GM18508 (cell line): Measurements from ENCODE around the gene ERVK3-1.
"Not testable (repeated sequence)": the region's sequence is repeated elsewhere in the genome, so short reads cannot be mapped to it uniquely, and the experiment has no call there.

Source experiments
- ATAC-seq: cut with Tn5 transposase; IDR thresholded peaks from one replicate; pipeline ENCODE4 v1.9.1; 2021; ENCODE audit warnings: moderate number of reproducible peaks; ENCODE audit not compliant: insufficient read depth, unreplicated experiment

Gene ERVK3-1

DNA sequence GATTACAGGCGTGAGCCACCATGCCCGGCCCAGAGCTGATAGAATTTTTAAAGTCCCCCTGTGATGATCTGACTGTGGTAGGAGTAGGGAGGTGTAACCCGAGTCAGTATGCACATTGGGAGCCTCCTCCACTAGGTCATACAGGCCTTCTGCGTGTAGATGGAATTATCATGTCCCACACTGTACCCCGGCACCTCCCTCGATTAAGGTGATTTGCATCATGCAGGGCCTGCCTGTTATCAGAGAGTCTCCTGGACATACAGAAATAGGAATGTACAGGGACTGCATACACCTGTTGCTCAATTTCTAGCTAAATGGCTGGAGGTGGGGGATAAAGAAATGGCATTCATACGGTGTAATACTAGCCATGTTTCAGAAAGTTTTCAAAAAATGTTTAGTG, 922 bp upstream of the ERVK3-1 start:
- ATAC-seq: no peak

DNA sequence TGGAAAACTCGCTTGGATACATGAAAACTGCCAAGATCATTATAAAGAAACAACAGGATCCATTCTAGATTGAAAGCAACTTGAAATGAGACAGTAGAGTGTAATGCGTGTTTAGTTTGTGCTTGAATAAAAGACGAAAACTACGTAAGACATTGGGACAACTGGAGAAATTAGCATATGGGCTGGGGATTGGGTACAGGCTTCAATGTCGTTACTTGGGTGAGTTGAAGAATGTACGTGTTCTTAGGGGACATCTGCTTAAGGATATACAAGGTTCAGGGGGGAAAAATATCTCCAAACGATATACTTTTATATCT, 471 bp upstream of the ERVK3-1 start:
- ATAC-seq: no peak

DNA sequence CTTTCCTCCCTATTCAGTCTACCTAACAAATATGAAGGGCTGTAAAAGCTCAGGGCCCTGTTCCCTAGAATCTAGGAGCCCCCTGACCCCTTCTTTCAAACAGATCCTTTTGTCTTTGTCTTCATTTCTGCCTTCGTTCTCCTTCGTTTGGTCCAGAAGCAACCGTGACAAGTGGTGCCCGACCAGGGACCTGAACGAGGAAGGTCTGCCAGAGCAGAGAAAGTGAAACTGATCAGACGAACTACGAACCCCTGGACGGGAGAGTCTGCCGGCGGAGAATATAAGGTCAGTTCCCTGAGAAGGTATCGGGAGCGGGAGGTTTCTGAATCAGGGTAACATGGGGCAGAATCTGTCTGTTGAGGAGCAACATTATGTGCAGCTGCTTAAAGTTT, 751 bp downstream of the ERVK3-1 start:
- ATAC-seq: no peak

DNA sequence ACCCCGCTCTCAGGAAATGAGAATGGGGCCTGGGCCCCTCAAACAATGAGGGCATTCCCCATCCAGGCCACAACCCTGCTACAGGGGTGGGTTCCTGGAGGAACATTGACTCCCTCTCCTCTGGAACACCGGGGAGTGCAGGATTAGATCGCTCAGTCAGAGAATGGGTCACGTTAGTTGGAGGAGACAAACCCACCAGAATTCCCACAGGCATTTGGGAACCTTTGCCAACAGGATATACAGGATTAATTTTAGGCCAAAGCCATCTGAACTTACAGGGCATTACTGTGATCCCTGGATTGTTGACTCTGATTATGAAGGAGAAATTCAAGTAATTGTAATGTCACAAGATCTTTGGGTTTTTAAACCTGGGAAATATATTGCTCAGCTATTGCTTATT, 2.6 kb downstream of the ERVK3-1 start:
- no peak for ATAC-seq

DNA sequence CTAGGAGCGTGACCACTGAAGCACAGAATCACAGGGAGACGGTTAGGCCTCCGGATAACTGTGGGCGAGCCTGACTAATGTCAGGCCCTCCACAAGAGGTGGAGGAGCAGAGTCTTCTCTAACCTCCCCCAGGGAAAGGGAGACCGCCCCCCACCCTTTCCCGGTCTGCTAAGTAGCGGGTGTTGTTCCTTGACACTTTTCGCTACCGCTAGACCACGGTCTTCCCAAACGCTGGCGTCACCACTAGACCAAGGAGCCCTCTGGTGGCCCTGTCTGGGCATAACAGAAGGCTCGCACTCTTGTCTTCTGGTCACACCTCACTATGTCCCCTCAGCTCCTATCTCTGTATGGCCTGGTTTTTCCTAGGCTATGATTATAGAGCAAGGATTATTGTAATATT, 5.5 kb downstream of the ERVK3-1 start:
- not testable (repeated sequence) for ATAC-seq

DNA sequence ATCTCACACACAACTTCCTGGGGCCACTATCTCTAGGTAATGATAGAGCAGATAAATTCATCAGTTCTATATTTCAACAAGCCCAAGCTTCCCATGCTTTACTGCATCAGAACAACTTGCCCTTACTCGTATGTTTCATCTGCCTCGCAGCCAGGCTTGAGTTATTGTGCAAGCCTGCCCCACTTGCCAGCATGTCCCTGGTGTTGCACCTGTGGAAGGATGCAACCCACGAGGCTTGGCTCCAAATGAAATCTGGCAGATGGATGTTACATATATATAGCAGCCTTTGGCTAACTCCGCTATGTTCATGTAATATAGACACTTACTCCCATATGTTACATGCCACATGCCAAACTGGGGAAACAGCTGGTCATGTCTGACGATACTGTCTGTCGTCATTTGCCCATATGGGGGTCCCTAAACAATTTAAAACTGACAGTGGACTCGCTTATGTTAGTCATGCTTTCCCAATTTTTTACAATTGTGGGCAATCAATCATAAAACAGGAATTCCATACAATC, 6.2 kb downstream of the ERVK3-1 start:
- ATAC-seq: no peak

DNA sequence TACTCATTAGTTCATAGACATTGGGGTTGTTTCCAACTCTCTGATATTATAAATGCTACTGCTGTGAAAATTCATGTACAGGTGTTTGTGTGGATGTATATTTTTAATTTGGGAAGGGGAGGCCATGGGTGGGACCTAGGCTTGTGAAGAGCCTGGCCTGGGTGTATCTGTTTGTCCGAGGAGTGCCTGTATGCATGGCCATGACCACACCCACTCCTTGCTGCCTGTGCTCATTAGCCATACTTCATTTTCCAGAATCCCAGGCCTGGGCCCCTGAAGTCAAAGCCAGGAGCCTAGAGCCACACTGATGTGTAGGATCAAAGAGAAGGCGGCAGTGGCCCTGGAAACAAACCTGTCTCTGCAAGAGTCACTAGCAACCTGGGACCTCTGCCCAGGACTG, 10.4 kb downstream of the ERVK3-1 start:
- ATAC-seq: no peak

DNA sequence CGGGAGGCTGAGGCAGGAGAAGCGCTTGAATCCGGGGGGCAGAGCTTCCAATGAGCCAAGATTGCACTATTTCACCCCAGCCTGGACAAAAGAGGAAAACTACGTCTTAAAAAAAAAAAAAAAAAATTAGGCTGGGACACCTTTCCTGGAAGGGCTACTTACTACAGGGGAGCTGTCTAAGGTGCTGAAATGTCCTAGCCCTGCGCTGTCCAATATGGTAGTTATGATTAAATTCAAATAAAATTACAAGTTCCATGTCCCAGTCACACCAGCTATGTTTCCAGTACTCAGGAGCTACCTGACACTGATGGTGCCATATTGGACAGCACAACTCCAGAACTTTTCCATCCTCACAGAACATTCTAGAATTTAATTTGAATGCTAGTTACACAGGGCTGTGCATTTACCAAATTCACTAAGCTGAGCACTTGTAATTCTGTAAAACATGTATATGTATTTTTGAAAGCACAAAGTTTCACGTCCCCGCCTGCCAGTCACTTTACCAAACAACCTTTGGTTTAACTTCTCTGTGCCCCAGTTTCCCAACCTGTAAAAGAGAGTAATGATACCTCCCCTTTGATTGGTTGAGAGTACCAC, 12.4 kb downstream of the ERVK3-1 start:
- no peak for ATAC-seq

DNA sequence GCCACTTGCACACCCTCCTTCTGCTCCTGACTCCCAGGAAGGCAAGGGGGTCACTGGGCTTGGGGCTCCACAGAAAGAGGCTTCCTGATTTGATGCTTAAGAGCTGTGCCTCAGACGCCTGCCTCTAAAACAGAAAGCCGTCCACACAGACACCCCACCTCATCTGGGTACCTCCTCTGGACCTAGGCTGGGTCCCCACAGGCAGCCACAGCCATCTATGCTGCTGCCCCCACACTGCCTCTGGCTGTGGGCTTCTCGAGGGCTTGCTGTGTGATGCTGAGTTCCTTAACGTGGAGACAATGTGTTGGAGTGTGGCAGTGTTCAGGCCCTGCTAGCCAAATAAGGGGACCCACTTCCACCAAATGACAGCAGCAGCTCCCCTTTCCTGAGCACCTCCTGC, 13.1 kb downstream of the ERVK3-1 start:
- ATAC-seq: no peak

DNA sequence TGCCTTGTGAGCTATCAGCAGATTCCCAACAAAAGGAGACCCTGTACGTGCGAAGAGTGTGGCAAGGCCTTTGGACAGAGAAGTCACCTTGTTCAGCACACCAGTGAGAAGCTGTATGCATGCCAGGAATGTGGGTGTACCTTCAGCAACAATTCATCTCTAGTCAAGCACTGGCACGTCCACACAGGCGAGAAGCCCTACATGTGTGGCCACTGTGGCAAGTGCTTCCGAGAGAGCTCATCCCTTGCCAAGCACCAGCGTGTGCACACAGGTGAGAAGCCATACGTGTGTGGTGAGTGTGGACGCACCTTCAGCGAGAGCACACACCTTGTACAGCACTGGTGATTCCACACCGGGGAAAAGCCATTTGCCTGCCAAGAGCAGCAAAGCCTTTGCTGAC, 14.1 kb downstream of the ERVK3-1 start:
- no peak for ATAC-seq

DNA sequence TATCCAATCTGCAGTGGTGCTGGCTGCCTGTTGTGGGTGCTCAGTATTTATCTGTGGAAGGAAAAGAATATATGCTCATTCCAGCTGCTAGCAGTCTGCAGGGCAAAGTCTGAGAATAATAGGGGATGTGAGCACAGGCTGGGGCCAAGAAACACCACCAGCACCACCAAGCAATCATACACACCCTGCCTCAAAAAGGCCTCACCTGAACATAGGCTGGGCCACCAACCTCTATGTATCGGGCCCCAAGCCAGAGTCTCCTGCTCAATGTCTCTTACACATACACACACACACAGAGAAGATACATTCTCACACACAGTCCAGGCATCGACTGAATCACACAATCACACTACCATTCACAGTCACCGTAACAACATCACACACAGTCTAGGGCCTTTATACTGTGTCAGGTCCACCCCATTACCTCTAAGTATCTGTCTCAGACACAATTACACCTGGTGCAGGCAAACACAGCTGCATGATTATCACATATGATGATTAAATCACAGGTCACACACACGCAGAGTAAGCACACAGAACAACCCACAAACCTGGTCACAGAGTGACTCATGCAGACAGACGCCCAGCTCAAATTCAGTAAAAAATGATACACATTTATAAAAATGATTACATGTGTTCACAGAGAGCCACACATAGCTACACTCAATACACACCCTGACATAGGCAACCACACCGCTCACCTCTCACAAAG, 20.3 kb downstream of the ERVK3-1 start:
- ATAC-seq: no peak

DNA sequence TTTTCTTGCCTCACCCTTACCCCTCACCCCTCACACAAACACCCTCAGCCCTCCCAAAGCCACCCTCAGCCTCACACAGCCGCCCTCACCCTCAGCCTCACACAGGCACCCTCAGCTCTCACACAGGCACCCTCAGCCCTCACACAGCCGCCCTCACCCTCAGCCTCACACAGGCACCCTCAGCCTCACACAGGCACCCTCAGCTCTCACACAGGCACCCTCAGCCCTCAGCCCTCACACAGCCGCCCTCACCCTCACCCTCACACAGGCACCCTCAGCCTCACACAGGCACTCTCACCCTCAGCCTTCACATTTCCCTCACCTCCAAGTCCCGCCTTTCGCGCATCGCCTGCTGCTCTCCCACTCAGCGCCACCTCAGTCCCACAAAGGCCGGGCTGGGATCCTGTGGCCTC, 21.3 kb downstream of the ERVK3-1 start:
- ATAC-seq: no peak

DNA sequence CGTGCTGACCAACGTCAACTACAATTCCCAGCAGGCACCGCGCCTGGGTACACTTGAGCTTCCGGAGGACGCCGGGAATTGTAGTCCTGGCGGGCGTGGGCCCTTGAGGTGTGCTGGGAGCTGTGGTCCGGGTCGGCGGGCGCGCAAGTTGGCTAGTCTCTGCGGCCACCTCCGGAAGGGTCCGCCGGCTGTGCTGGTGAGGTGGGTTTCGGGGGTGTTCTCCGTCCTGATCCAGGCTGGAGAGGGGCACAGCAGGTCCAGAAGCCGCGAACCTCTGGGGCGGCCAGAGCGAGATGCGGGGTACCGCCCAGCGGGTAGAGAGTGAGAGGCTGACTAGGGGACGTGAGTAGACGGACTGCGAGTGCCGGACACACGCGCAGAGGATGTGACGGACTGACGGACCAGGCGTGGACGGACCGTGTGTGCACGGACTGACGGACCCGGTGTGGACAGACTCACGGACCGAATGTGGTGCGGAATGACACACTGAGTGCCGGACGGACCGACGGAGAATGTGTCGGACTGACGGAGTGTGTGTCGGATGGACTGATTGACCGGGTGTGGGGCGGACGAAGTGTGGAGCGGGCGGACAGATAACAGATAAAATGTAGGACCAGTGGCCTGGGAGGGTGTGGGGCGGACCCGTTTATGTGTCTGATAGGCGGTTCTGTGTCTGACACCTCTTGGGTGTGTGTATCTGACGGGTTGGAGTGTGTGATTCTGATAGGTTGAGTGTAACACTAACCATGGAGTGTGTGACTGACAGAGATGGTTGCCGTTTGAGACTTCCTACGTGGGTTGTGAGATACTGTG, 21.9 kb downstream of the ERVK3-1 start, which contains the start of gene ZSCAN22:
TSS of gene ZSCAN22 (plus strand) at position 81 of the 813 bp plus-strand sequence. CDS start 7,809 bp downstream, outside the sequence.
- ATAC-seq: peak; percentile 74

DNA sequence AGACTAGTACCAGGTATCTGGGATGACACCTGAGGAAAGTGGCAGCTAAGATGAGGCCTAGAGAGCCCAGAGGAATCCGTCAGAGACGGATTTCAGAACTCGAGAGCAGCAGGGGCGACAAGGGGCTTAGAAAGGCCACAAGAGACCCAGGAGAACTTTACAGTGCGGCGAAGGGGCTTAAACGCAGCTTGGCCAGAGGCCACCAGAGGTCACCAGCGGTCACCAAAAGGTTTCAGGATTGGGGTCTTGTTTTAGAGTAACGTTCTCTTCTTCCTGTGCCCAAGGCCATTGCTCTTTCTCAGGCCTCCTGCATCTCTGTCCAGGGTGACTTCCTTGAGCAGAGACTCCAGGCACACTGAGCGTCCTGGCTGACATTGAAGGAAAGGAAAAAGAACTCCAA, 23.8 kb downstream of the ERVK3-1 start:
- no peak for ATAC-seq

DNA sequence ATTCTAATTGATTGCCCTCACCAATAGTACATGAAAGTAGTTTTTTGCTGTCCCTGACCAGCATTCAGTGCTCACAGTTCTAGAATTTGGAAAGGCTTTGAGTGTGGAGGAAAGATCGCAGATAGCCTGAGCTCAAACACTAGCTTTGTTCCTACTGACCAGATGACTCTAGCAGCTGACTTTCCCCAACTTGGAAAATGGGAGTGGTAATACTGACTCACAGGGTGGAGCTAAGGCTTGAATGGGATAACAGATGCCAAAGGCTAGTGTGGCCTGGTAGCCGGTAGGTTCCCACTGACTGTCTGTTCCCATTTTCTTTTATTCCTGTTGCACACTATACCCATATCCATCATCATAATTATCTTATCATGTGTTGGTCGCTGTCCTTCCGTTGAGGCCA, 25.3 kb downstream of the ERVK3-1 start:
- ATAC-seq: no peak

DNA sequence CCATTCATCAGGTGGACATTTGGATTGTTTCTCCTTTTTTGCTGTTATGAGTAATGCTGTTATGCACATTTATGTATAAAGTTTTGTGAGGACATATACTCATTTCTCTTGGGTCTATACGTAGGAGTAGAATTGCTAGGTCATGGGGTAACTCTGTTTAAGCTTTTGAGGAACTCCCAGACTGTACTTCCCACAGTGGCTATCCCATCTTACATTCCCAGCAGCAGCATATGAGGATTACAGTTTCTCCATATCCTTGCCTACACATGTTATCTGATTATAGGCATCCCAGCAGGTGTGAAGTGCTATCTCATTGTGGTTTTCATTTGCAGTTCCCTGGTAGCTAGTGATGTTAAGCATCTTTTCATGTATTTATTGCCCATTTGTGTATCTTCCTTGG, 27.5 kb downstream of the ERVK3-1 start:
- ATAC-seq: no peak

DNA sequence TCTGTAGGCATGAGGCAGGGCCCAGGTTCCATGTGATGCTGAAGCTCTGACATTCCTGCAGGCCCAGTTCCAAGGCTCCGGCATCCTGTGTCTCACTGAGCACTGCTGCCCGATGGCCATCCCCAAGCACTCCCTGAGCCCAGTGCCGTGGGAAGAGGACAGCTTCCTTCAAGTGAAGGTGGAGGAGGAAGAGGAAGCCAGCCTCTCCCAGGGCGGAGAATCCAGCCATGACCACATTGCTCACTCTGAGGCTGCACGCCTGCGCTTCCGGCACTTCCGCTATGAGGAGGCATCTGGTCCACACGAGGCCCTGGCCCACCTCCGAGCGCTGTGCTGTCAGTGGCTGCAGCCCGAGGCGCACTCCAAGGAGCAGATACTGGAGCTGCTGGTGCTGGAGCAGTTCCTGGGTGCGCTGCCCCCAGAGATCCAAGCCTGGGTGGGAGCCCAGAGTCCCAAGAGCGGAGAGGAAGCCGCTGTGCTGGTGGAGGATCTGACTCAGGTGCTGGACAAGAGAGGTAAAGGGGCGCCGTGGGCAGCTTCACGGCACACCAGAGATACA, 29.6 kb downstream of the ERVK3-1 start:
- ATAC-seq: no peak

DNA sequence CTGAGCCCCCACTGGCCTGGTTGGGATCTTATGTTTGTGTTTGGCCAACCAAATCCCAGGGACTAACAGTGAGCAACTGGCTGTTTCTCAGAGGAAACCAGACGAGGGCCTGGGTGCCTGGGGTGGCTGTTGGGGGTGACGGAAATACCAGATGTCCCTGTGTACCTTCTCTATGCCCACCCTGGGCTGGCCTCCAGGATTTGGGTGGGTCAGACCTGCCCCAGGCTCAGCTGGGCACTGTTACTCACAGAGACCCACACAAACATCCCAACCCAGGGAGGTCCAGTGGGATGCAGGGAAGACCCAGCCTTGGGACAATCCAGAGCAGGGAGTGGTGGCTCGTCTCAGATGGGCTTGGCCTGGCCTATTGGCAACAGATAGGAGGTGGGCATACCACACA, 30.5 kb downstream of the ERVK3-1 start:
- ATAC-seq: no peak

DNA sequence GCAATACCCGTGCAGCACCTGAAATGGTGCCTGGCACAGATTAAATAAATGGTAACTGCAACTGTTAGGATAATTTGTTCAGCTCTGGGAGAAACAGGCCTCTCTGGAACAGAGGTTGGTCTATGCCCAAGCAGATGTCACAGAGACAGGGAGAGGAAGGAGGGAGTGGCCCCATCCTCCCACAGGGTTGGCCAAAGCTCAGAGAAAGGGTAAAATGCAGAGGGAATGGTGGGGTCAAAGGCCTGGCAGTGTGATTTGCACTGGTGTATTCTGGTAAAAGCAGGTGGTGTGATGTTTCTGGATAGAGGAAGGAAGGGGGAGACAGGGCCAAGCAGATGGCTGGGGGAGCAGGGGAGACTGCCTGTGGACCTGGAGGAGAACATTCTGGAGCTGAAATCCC, 31.0 kb downstream of the ERVK3-1 start:
- ATAC-seq: no peak

DNA sequence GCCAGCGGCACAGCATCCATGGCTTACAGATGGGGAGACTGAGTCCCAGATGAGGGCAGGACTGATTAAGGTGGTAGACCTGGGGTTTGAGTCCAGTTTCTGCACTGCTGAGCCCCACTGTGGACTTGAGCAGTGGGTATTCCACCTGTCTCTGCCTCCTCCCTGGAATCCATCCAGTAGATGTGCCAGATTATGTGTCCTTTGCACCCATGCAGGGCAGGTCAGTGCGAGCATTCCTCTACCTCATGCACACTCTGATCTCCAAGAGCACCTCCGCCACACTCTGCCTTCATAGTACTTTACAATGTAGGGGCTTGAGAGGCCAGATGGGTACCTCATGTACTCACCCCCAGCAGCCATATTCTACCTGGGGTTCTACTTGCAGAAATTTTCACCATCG, 31.6 kb downstream of the ERVK3-1 start:
- ATAC-seq: no peak

DNA sequence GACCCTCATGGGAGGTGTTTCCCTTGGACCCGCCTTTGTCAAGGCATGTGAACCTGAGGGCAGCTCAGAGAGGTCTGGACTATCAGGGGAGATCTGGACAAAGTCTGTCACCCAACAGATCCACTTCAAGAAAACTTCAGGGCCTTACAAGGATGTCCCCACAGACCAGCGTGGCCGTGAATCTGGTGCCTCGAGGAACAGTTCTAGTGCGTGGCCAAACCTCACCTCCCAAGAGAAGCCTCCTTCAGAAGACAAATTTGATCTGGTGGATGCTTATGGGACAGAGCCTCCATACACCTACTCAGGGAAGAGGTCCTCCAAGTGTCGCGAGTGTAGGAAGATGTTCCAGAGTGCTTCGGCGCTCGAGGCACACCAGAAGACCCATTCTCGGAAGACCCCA, 33.2 kb downstream of the ERVK3-1 start:
- no peak for ATAC-seq
